B cell (primary cell): ENCODE data around the gene GUCY2F. TPM values are rescaled to one million over a fixed set of nuclear protein-coding genes. Genes with fewer than 3 reads are reported as not detected.

Experiments used
- ATAC-seq: fragments of 200-7000 bp; cut with Tn5 transposase; one replicate; pipeline ENCODE4 v1.10.0; 2021; ENCODE audit warnings: low read depth, mild to moderate bottlenecking, moderate number of reproducible peaks, moderate library complexity
- CTCF ChIA-PET: fragments of 350-600 bp; sonication (Branson Sonifier 250); formaldehyde crosslinking; loops from one replicate; lab custom pipeline; 2021; ENCODE audit warnings: antibody characterized with exemption, inconsistent platforms; lab: Charles Lee
- POLR2A ChIA-PET: fragments of 350-600 bp; sonication (Branson Sonifier 250); formaldehyde crosslinking; loops from one replicate; lab custom pipeline; 2021; ENCODE audit warnings: antibody characterized with exemption; lab: Charles Lee
- DNase-seq: peaks from one replicate; pipeline ENCODE4 v3.0.0; 2013
- H2AFZ ChIP-seq: 2 replicates; pipeline ENCODE4 v1.6.1; 2012; ENCODE audit warnings: mild to moderate bottlenecking, low read depth, low read length; ENCODE audit not compliant: insufficient read depth, poor library complexity, severe bottlenecking
- H3K27ac ChIP-seq, 2 donors: 1 replicate in 1 of 2; 2 replicates in 1 of 2; pipeline ENCODE4 v1.5.1; 2012 to 2013; ENCODE audit warnings: low read length in 2 of 2, mild to moderate bottlenecking in 2 of 2, moderate library complexity in 1 of 2
- H3K27me3 ChIP-seq, 4 experiments: fragments of 200-600 bp in 1 of 4; sonication (generic) in 1 of 4; replicated peaks in 1 of 4; 1 replicate in 2 of 4; 2 replicates in 2 of 4; pipeline versions ENCODE4 v1.6.1 to v1.7.0; 2013 to 2016; ENCODE audit warnings: low read length in 3 of 4, mild to moderate bottlenecking in 2 of 4, mixed read lengths in 1 of 4, moderate library complexity in 1 of 4; ENCODE audit not compliant: insufficient read depth in 4 of 4, control insufficient read depth in 3 of 4; ENCODE audit errors: control extremely low read depth in 1 of 4
- H3K36me3 ChIP-seq, 2 experiments: replicated peaks in 1 of 2; 1 replicate in 1 of 2; 2 replicates in 1 of 2; pipeline versions ENCODE4 v1.6.1 to v1.7.1; 2013; ENCODE audit warnings: low read length in 1 of 2; ENCODE audit not compliant: insufficient read depth in 2 of 2, control insufficient read depth in 1 of 2; ENCODE audit errors: control extremely low read depth in 1 of 2, extremely low read depth in 1 of 2
- H3K4me1 ChIP-seq, 2 donors: fragments of 200-600 bp in 1 of 2; sonication (generic) in 1 of 2; 1 replicate in 1 of 2; 2 replicates in 1 of 2; pipeline versions ENCODE4 v1.5.1 to v1.6.1; 2013 to 2017; ENCODE audit warnings: low read length in 2 of 2; ENCODE audit not compliant: control insufficient read depth in 2 of 2, insufficient read depth in 2 of 2
- H3K4me2 ChIP-seq: replicated peaks from 2 replicates; pipeline ENCODE3; 2012; ENCODE audit warnings: mild to moderate bottlenecking, low read depth, low read length; ENCODE audit not compliant: poor library complexity, severe bottlenecking
- H3K4me3 ChIP-seq, 5 experiments: fragments of 200-600 bp in 1 of 5; sonication (generic) in 1 of 5; 1 replicate in 3 of 5; 2 replicates in 2 of 5; pipeline versions ENCODE4 v1.5.1 to v1.7.0; 2011 to 2016; ENCODE audit warnings: low read length in 4 of 5, mild to moderate bottlenecking in 4 of 5, low read depth in 2 of 5, control low read depth in 1 of 5, moderate library complexity in 1 of 5; ENCODE audit not compliant: insufficient read depth in 1 of 5; ENCODE audit errors: control extremely low read depth in 1 of 5, extremely low read depth in 1 of 5
- H3K79me2 ChIP-seq: fragments of 200-600 bp; sonication (generic); one replicate; pipeline ENCODE4 v1.6.0; 2016; ENCODE audit warnings: low read length; ENCODE audit not compliant: control insufficient read depth, insufficient read depth
- H3K9ac ChIP-seq: fragments of 200-600 bp; sonication (generic); 2 replicates; pipeline ENCODE4 v1.6.1; 2017; ENCODE audit warnings: mild to moderate bottlenecking, low read length, moderate library complexity
- H3K9me3 ChIP-seq, 3 donors: one replicate each; pipeline versions ENCODE4 v1.6.1 to v1.7.1; 2013; ENCODE audit warnings: low read length in 2 of 3; ENCODE audit not compliant: control insufficient read depth in 2 of 3, insufficient read depth in 1 of 3; ENCODE audit errors: control extremely low read depth in 1 of 3
- H4K20me1 ChIP-seq: 2 replicates; pipeline ENCODE4 v1.6.0; 2012; ENCODE audit warnings: mild to moderate bottlenecking, low read length; ENCODE audit not compliant: insufficient read depth, control insufficient read depth, poor library complexity, severe bottlenecking
- H3K27ac Mint-ChIP-seq: one replicate; pipeline ENCODE4 v1.8.0; 2021; ENCODE audit warnings: mixed read lengths
- H3K27me3 Mint-ChIP-seq: one replicate; pipeline ENCODE4 v1.8.0; 2021; ENCODE audit warnings: mixed read lengths
- H3K4me1 Mint-ChIP-seq: one replicate; pipeline ENCODE4 v1.8.0; 2021; ENCODE audit warnings: mixed read lengths
- H3K4me3 Mint-ChIP-seq: one replicate; pipeline ENCODE4 v1.8.0; 2021; ENCODE audit warnings: mixed read lengths
- H3K9me3 Mint-ChIP-seq: one replicate; pipeline ENCODE4 v1.8.0; 2022; ENCODE audit warnings: mixed read lengths; ENCODE audit not compliant: insufficient read depth
- CTCF ChIP-seq: fragments of 200-600 bp; IDR thresholded peaks from one replicate; pipeline ENCODE4 v1.8.0; 2022; ENCODE audit warnings: antibody characterized with exemption, mild to moderate bottlenecking
- EZH2 ChIP-seq: IDR thresholded peaks from 2 replicates; pipeline ENCODE4 v1.6.1; 2012; ENCODE audit warnings: borderline replicate concordance, low read depth, mild to moderate bottlenecking, moderate library complexity, low read length; ENCODE audit not compliant: insufficient read depth, poor library complexity, severe bottlenecking
- WGBS: methylation state at CpG from one replicate; pipeline ENCODE4 v1.1.5; 2013; ENCODE audit warnings: missing lambda C conversion rate; ENCODE audit not compliant: insufficient coverage; 5-methylcytosine and 5-hydroxymethylcytosine counted together
- intact Hi-C: fragments of 100-400 bp; cut with micrococcal nuclease; formaldehyde crosslinking; loops from one replicate; pipeline ENCODE4 v1.10.0; 2022
- polyA plus RNA-seq: library from polyadenylated mRNA; depleted of rRNA; stranded (reverse); fragments of >200 nt; gene quantifications from 2 replicates; pipeline ENCODE4 v1.2.3, GENCODE V29; 2012
- total RNA-seq, 2 donors: library from RNA; stranded (reverse); fragments of 120-200 nt in 1 of 2; gene quantifications; 1 replicate in 1 of 2; 2 replicates in 1 of 2; pipeline versions ENCODE4 v1.2.3 to v1.2.4, GENCODE V29; 2013 to 2022

The GUCY2F gene
- total and polyA plus RNA-seq, 2 donors (not counting 1 experiment from before 2014, with no cell fraction given): not detected

- no peak for DNase-seq
- CTCF ChIA-PET: no interaction called here
- intact Hi-C loops: no loop called here
- H3K27me3 Mint-ChIP-seq: no peaks in the 10 kb centered on the region
- no peaks in the 10 kb centered on the region for H3K4me1 ChIP-seq
- H3K79me2 ChIP-seq: no peaks in the 10 kb centered on the region
- H3K27ac Mint-ChIP-seq: no peak overlapping the region
- no peak overlapping the region for H3K9ac ChIP-seq
- no peak overlapping the region for H3K27ac ChIP-seq
- no peaks in the 10 kb centered on the region for H3K9me3 Mint-ChIP-seq
- TF ChIP-seq CTCF: no peak
- TF ChIP-seq EZH2: no peak
- no peak overlapping the region for H3K4me3 ChIP-seq
- no peaks in the 10 kb centered on the region for H3K36me3 ChIP-seq
- H3K4me2 ChIP-seq: no peak overlapping the region
- H3K4me3 Mint-ChIP-seq: no peak overlapping the region
- WGBS: no CpG with 5 or more reads among the region's 3 CpGs
- no peaks in the 10 kb centered on the region for H3K9me3 ChIP-seq
- ATAC-seq: no peak
- H4K20me1 ChIP-seq: no peaks in the 10 kb centered on the region
- H3K27me3 ChIP-seq: no peaks in the 10 kb centered on the region
- POLR2A ChIA-PET: no interaction called here
- no peaks in the 10 kb centered on the region for H3K4me1 Mint-ChIP-seq
- no peak overlapping the region for H2AFZ ChIP-seq
Observed at GRCh38 chrX:109347632-109348031, 134.3 kb downstream of the GUCY2F start.

- Mint-ChIP-seq H3K9me3 (no peaks in the 10 kb centered on the region), H3K4me3 (no peak overlapping the region), H3K4me1 (no peaks in the 10 kb centered on the region), H3K27me3 (no peaks in the 10 kb centered on the region), H3K27ac (no peak overlapping the region)
- POLR2A ChIA-PET: no interaction called here
- ATAC-seq (no peak), DNase-seq (no peak)
- H3K4me2 ChIP-seq: no peak overlapping the region
- H4K20me1 ChIP-seq: no peaks in the 10 kb centered on the region
- no peaks in the 10 kb centered on the region for H3K9me3 ChIP-seq
- no peak overlapping the region for H3K27ac ChIP-seq
- H3K4me1 ChIP-seq: no peaks in the 10 kb centered on the region
- H3K27me3 ChIP-seq: no peaks in the 10 kb centered on the region
- WGBS: no CpG with 5 or more reads among the region's 1 CpG
- no peak overlapping the region for H3K9ac ChIP-seq
- intact Hi-C loops: no loop called here
- no peaks in the 10 kb centered on the region for H3K36me3 ChIP-seq
- H3K4me3 ChIP-seq: no peak overlapping the region
- TF ChIP-seq EZH2 (no peak), CTCF (no peak)
- no peaks in the 10 kb centered on the region for H3K79me2 ChIP-seq
- CTCF ChIA-PET: no interaction called here
- no peak overlapping the region for H2AFZ ChIP-seq
Observed at GRCh38 chrX:109346491-109346890, 135.4 kb downstream of the GUCY2F start.
